Fibroblast of lung (primary cell): ENCODE results near the gene AFTPH. TPM values are rescaled to one million over a fixed set of nuclear protein-coding genes. Genes with fewer than 3 reads are reported as not detected.

ENCODE experiments used
- DNase-seq, 2 donors: peaks; one replicate each; pipeline versions ENCODE4 v3.0.0 to v3.0.0-alpha.2; 2010; ENCODE audit warnings: low read depth in 2 of 2
- H2AFZ ChIP-seq: 2 replicates; pipeline ENCODE4 v1.5.1; 2012; ENCODE audit warnings: low read length, control low read depth, inconsistent platforms
- H3K27ac ChIP-seq: 2 replicates; pipeline ENCODE4 v1.5.1; 2011; ENCODE audit warnings: low read length, control low read depth; ENCODE audit not compliant: insufficient read depth
- H3K27me3 ChIP-seq: 2 replicates; pipeline ENCODE4 v1.5.1; 2011; ENCODE audit warnings: mild to moderate bottlenecking, low read length; ENCODE audit not compliant: control insufficient read depth, insufficient read depth
- H3K36me3 ChIP-seq: 2 replicates; pipeline ENCODE4 v1.5.1; 2011; ENCODE audit warnings: low read length; ENCODE audit not compliant: control insufficient read depth, insufficient read depth
- H3K4me1 ChIP-seq: 2 replicates; pipeline ENCODE4 v1.5.1; 2011; ENCODE audit warnings: low read length; ENCODE audit not compliant: control insufficient read depth, insufficient read depth; ENCODE audit errors: extremely low read depth
- H3K4me2 ChIP-seq: 2 replicates; pipeline ENCODE4 v1.5.1; 2011; ENCODE audit warnings: low read length, control low read depth; ENCODE audit not compliant: insufficient read depth; ENCODE audit errors: extremely low read depth
- H3K4me3 ChIP-seq, 4 experiments: fragments of 200-600 bp in 1 of 4; sonication (generic) in 1 of 4; replicated peaks in 1 of 4; 2 replicates each; pipeline ENCODE4 v1.5.1; 2011 to 2016; ENCODE audit warnings: low read length in 4 of 4, low read depth in 3 of 4, mild to moderate bottlenecking in 3 of 4, control low read depth in 2 of 4, inconsistent platforms in 1 of 4, mixed read lengths in 1 of 4; ENCODE audit not compliant: insufficient read depth in 1 of 4; ENCODE audit errors: control extremely low read depth in 1 of 4
- H3K79me2 ChIP-seq: 2 replicates; pipeline ENCODE4 v1.5.1; 2012; ENCODE audit warnings: mild to moderate bottlenecking, low read length, inconsistent platforms; ENCODE audit not compliant: control insufficient read depth, insufficient read depth
- H3K9ac ChIP-seq: 2 replicates; pipeline ENCODE4 v1.5.1; 2011; ENCODE audit warnings: mild to moderate bottlenecking, low read length, control low read depth; ENCODE audit not compliant: insufficient read depth
- H3K9me3 ChIP-seq: 2 replicates; pipeline ENCODE4 v1.5.1; 2012; ENCODE audit warnings: low read depth, low read length; ENCODE audit not compliant: control insufficient read depth, insufficient read depth
- H4K20me1 ChIP-seq: 2 replicates; pipeline ENCODE4 v1.5.1; 2011; ENCODE audit warnings: low read length; ENCODE audit not compliant: control insufficient read depth, insufficient read depth; ENCODE audit errors: extremely low read depth
- CTCF ChIP-seq, 2 donors: IDR thresholded peaks in 1 of 2; conservative IDR thresholded peaks in 1 of 2; 1 replicate in 1 of 2; 2 replicates in 1 of 2; pipeline ENCODE4 v1.5.1; 2011 to 2012; ENCODE audit warnings: low read length in 2 of 2, control low read depth in 1 of 2, inconsistent platforms in 1 of 2, low read depth in 1 of 2, mild to moderate bottlenecking in 1 of 2
- EZH2 ChIP-seq: IDR thresholded peaks from 2 replicates; pipeline ENCODE4 v1.5.1; 2012; ENCODE audit warnings: low read length, control low read depth, mild to moderate bottlenecking; ENCODE audit errors: missing control alignments
- polyA plus RNA-seq, 2 donors: library from polyadenylated mRNA; depleted of rRNA in 1 of 2; stranded (reverse) in 1 of 2; unstranded in 1 of 2; fragments of >200 nt; gene quantifications; 2 replicates each; pipeline ENCODE4 v1.2.1, GENCODE V29; 2011 to 2012; ENCODE audit warnings: missing spikeins in 1 of 2
- total RNA-seq: library from RNA; depleted of rRNA; stranded (reverse); fragments of >200 nt; gene quantifications from 2 replicates; pipeline ENCODE4 v1.2.1, GENCODE V29; 2014

AFTPH gene
- total and polyA plus RNA-seq, 2 donors (not counting 1 experiment from before 2014, with no cell fraction given), result 15.8 to 43.3 TPM

GRCh38 chr2:64606479-64607363, 82.6 kb downstream of the AFTPH start:
- peak overlapping the region in 1 of 4 experiments; percentile 7 for H3K4me3 ChIP-seq
- no peak overlapping the region for H3K9ac ChIP-seq
- no peak overlapping the region for H3K27ac ChIP-seq
- H3K79me2 ChIP-seq, result no peaks in the 10 kb centered on the region
- no peaks in the 10 kb centered on the region for H3K9me3 ChIP-seq
- peaks cover 2% of the 10 kb centered on the region for H3K4me1 ChIP-seq
- DNase-seq, result peak; percentile 36 to 49
- H3K4me2 ChIP-seq, result peak overlapping the region; percentile 38
- H3K27me3 ChIP-seq, result peaks cover 15% of the 10 kb centered on the region
- no peaks in the 10 kb centered on the region for H3K36me3 ChIP-seq
- H4K20me1 ChIP-seq, result no peaks in the 10 kb centered on the region
- no peak for TF ChIP-seq EZH2
- H2AFZ ChIP-seq, result no peak overlapping the region

- no peak overlapping the region for H3K9ac ChIP-seq
- H3K4me1 ChIP-seq, result peaks cover 2% of the 10 kb centered on the region
- TF ChIP-seq CTCF (conservative IDR thresholded peaks at IDR 0.05 in 1 of 2, IDR thresholded peaks at IDR 0.05 in 1 of 2; ENCODE audit: low read depth in 1 of 2, low read length in 2 of 2), result no peak
- no peak for TF ChIP-seq EZH2
- no peaks in the 10 kb centered on the region for H3K79me2 ChIP-seq
- no peak for DNase-seq
- no peak overlapping the region for H3K27ac ChIP-seq
- no peak overlapping the region for H3K4me2 ChIP-seq
- H3K36me3 ChIP-seq, result no peaks in the 10 kb centered on the region
- H2AFZ ChIP-seq, result no peak overlapping the region
- H3K4me3 ChIP-seq, result no peak overlapping the region
- no peaks in the 10 kb centered on the region for H3K9me3 ChIP-seq
- no peaks in the 10 kb centered on the region for H4K20me1 ChIP-seq
- peaks cover 12% of the 10 kb centered on the region for H3K27me3 ChIP-seq
Observed at GRCh38 chr2:64607381-64608304, 83.5 kb downstream of the AFTPH start.

GRCh38 chr2:64608867-64609226, 84.7 kb downstream of the AFTPH start:
- no peak for DNase-seq
- H3K9me3 ChIP-seq, result no peaks in the 10 kb centered on the region
- H3K27me3 ChIP-seq, result peaks cover 12% of the 10 kb centered on the region
- H3K79me2 ChIP-seq, result no peaks in the 10 kb centered on the region
- no peak overlapping the region for H3K27ac ChIP-seq
- no peaks in the 10 kb centered on the region for H3K36me3 ChIP-seq
- TF ChIP-seq EZH2 (no peak), CTCF (conservative IDR thresholded peaks at IDR 0.05 in 1 of 2, IDR thresholded peaks at IDR 0.05 in 1 of 2; ENCODE audit: low read depth in 1 of 2, low read length in 2 of 2) (no peak)
- peak overlapping the region; percentile 78 for H2AFZ ChIP-seq
- H4K20me1 ChIP-seq, result no peaks in the 10 kb centered on the region
- H3K9ac ChIP-seq, result no peak overlapping the region
- H3K4me2 ChIP-seq, result peak overlapping the region; percentile 56
- H3K4me1 ChIP-seq, result peaks cover 2% of the 10 kb centered on the region
- H3K4me3 ChIP-seq, result peak overlapping the region in 3 of 4 experiments; percentile 8 to 37 (median 9)
